ENCODE measurements around the gene NPY.
"Not testable (repeated sequence)": the region's sequence is repeated elsewhere in the genome, so short reads cannot be mapped to it uniquely, and the experiment has no call there.

NPY gene

GRCh38 chr7:24283897-24284698 is at the start of gene NPY:
NPY (plus strand) TSS chr7:24284190; CDS start chr7:24285241, 1,051 bp downstream.
- in situ Hi-C loops (cut with MboI; ENCODE audit: low sequenced_read_pairs): loop anchor here (25.0 kb wide), 1 partner anchor 378 kb away; no protein-coding TSS in a partner anchor

- in situ Hi-C loops (cut with MboI; ENCODE audit: low sequenced_read_pairs): no loop called here
These were observed 44.7 kb upstream of the NPY start for GRCh38 chr7:24239260-24239659.

- in situ Hi-C loops (cut with MboI; ENCODE audit: low sequenced_read_pairs): no loop called here
These were observed 42.8 kb upstream of the NPY start for GRCh38 chr7:24241206-24241605.

GRCh38 chr7:24244554-24244953 is 39.4 kb upstream of the NPY start:
- in situ Hi-C loops (cut with MboI; ENCODE audit: low sequenced_read_pairs): no loop called here

- in situ Hi-C loops (cut with MboI; ENCODE audit: low sequenced_read_pairs): no loop called here
These were observed 38.6 kb upstream of the NPY start for GRCh38 chr7:24245362-24245761.

GRCh38 chr7:24249266-24249665 is 34.7 kb upstream of the NPY start:
- in situ Hi-C loops (cut with MboI; ENCODE audit: low sequenced_read_pairs): no loop called here

- in situ Hi-C loops (cut with MboI; ENCODE audit: low sequenced_read_pairs): no loop called here
These were observed 32.4 kb upstream of the NPY start for GRCh38 chr7:24251568-24251967.

- in situ Hi-C loops (cut with MboI; ENCODE audit: low sequenced_read_pairs): no loop called here
These were observed 28.9 kb upstream of the NPY start for GRCh38 chr7:24255139-24255538.

GRCh38 chr7:24258324-24258723 is 25.7 kb upstream of the NPY start:
- in situ Hi-C loops (cut with MboI; ENCODE audit: low sequenced_read_pairs): not testable (repeated sequence)

- in situ Hi-C loops (cut with MboI; ENCODE audit: low sequenced_read_pairs): no loop called here
These were observed 12.1 kb upstream of the NPY start for GRCh38 chr7:24271938-24272337.

- in situ Hi-C loops (cut with MboI; ENCODE audit: low sequenced_read_pairs): loop anchor here (25.0 kb wide), 1 partner anchor 383 kb away; no protein-coding TSS in a partner anchor
These were observed 4.5 kb upstream of the NPY start for GRCh38 chr7:24279512-24279911.

- in situ Hi-C loops (cut with MboI; ENCODE audit: low sequenced_read_pairs): loop anchor here (25.0 kb wide), 1 partner anchor 379 kb away; no protein-coding TSS in a partner anchor
These were observed 465 bp upstream of the NPY start for GRCh38 chr7:24283554-24283896.

- in situ Hi-C loops (cut with MboI; ENCODE audit: low sequenced_read_pairs): loop anchor here (25.0 kb wide), 1 partner anchor 377 kb away; no protein-coding TSS in a partner anchor
These were observed 913 bp downstream of the NPY start for GRCh38 chr7:24284699-24285506.

- in situ Hi-C loops (cut with MboI; ENCODE audit: low sequenced_read_pairs): loop anchor here (25.0 kb wide), 1 partner anchor 372 kb away; no protein-coding TSS in a partner anchor
These were observed 6.1 kb downstream of the NPY start for GRCh38 chr7:24290004-24290641.

- in situ Hi-C loops (cut with MboI; ENCODE audit: low sequenced_read_pairs): loop anchor here (25.0 kb wide), 1 partner anchor 371 kb away; no protein-coding TSS in a partner anchor
These were observed 7.3 kb downstream of the NPY start for GRCh38 chr7:24291271-24291670.

- in situ Hi-C loops (cut with MboI; ENCODE audit: low sequenced_read_pairs): loop anchor here (25.0 kb wide), 1 partner anchor 365 kb away; no protein-coding TSS in a partner anchor
These were observed 13.4 kb downstream of the NPY start for GRCh38 chr7:24297362-24297761.

- in situ Hi-C loops (cut with MboI; ENCODE audit: low sequenced_read_pairs): loop anchor here (25.0 kb wide), 1 partner anchor 364 kb away; no protein-coding TSS in a partner anchor
These were observed 14.7 kb downstream of the NPY start for GRCh38 chr7:24298696-24299095.

- in situ Hi-C loops (cut with MboI; ENCODE audit: low sequenced_read_pairs): loop anchor here (25.0 kb wide), 1 partner anchor 363 kb away; no protein-coding TSS in a partner anchor
These were observed 15.2 kb downstream of the NPY start for GRCh38 chr7:24299192-24299591.

GRCh38 chr7:24301703-24302102 is 17.7 kb downstream of the NPY start:
- in situ Hi-C loops (cut with MboI; ENCODE audit: low sequenced_read_pairs): no loop called here

GRCh38 chr7:24304494-24305095 is 20.6 kb downstream of the NPY start:
- in situ Hi-C loops (cut with MboI; ENCODE audit: low sequenced_read_pairs): no loop called here

GRCh38 chr7:24307326-24307725 is 23.3 kb downstream of the NPY start:
- in situ Hi-C loops (cut with MboI; ENCODE audit: low sequenced_read_pairs): no loop called here
